NCI-H187 treated with DMSO at 0.1 percent for 48 hours (cell line): Measurements from ENCODE around the gene CASTOR1.

Experiments
- DNase-seq: peaks from one replicate; lab custom pipeline; 2025; lab: John Stamatoyannopoulos, UW

Gene CASTOR1

GRCh38 chr22:30284666-30285065, 4.6 kb downstream of the CASTOR1 start:
- DNase-seq: no peak

GRCh38 chr22:30284172-30284571, 5.1 kb downstream of the CASTOR1 start:
- DNase-seq: no peak

DNA sequence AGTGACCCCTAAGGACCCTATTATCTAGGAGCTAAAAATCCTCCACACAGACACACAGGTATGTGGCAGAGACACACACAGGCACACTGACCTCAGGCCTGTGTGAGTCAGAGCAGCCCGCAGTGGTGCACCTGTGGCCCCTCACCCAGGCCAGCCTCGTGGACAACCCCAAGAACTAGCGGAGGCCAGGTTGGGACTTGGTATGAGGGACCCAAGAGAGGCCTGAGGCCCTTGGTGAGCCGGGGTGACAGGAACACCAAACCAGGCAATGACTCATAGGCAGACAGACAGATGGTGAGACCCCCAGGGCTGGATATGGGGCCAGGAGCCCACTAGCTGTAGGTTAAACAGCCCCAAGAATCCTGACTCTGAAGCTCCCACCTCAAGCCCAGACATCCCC, 6.0 kb downstream of the CASTOR1 start:
- DNase-seq: no peak

DNA sequence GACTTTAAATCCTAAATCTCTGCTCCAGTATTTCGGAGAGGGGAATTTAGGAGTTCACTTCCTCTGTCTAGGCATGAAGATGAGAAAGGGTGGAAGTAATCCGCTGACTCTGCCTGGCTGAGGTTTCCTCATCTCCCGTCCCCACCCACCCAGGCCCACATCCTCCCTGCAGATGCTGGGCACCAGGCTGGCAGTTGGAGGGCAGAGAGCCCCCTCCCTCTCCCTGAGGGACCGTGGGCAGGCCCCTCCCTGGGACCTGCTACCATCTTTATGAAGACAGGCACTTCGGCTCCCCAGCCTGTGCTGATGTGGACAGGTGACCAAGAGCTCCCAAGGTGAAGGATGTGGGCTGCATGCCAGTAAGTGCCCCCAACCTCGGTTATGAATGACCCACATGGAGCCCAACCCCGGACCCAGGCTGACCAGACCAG, 6.7 kb downstream of the CASTOR1 start:
- no peak for DNase-seq

DNA sequence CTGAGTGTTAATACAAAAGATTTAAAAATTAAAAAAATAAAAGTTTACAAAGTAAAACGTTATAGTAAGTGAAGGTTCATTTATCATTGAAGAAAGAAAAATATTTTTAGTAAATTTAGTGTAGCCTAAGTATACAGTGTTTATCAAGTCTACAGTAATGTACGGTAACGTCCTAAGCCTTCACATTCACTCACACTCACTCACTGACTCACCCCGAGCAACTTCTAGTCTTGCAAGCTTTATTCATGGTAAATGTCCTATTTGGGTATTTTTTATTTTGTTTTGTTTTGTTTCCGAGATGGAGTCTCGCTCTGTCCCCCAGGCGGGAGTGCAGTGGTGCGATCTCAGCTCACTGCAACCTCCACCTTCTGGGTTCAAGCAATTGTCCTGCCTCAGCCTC, 8.8 kb downstream of the CASTOR1 start:
- no peak for DNase-seq

- no peak for DNase-seq
Measured at GRCh38 chr22:30279932-30280331, 9.4 kb downstream of the CASTOR1 start.

DNA sequence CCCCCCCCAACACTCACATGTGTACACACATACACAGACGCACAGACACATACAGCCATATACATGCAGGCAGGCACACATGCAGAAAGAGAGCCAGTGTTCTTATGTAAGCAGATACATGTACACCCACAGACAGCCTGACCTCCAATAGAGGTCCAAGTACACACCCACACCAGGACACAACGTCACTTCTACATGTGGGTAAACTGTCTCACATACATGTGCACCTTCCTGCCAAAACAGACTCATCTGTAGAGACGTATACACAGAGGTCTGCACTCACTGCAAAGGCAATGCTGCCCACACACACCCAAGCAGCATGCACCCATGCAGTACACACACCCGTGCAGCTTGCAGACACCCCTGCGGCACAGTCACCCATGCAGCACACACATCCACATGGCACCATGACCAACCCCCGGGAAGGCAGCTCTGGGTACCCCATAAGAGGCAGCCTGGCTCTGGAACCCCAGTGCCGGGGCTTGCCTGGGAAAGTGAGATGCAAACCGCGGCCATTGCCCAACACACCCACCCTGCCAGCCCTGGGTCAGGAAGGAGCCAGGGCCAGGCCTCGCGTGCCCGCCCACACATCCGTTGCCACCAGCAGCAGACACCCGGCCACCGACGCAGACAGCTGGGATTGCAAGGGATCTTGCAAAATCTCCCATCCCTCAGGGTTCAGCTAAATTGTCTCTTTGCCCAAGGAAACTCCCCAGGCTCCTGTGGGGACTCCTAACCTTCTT, 10.1 kb downstream of the CASTOR1 start:
- DNase-seq: no peak

GRCh38 chr22:30277547-30278344, 11.6 kb downstream of the CASTOR1 start:
- DNase-seq: no peak

GRCh38 chr22:30276039-30276438, 13.3 kb downstream of the CASTOR1 start:
- no peak for DNase-seq

DNA sequence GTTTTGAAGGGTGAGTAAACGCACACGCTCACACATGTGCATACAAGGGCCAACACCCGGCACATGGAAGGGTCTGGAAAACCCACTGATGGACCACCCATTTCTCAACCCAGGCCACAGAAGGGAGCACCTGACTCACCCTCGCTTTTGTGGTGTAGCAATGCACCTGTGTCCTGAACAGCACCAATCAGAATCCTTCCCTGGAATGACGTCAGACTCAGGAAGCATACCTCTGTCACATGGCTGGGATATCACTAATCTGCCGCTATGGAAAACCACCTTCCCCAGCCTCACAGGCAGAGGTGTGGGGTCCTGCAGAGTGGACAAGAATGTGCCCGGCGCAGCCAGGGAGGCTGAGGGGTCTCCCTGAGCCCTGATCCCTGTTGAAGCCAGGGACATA, 13.7 kb downstream of the CASTOR1 start:
- no peak for DNase-seq

GRCh38 chr22:30274437-30274812, 14.9 kb downstream of the CASTOR1 start:
- no peak for DNase-seq

GRCh38 chr22:30273711-30274436, 15.4 kb downstream of the CASTOR1 start:
- no peak for DNase-seq

GRCh38 chr22:30272781-30273601, 16.3 kb downstream of the CASTOR1 start:
- DNase-seq: no peak

DNA sequence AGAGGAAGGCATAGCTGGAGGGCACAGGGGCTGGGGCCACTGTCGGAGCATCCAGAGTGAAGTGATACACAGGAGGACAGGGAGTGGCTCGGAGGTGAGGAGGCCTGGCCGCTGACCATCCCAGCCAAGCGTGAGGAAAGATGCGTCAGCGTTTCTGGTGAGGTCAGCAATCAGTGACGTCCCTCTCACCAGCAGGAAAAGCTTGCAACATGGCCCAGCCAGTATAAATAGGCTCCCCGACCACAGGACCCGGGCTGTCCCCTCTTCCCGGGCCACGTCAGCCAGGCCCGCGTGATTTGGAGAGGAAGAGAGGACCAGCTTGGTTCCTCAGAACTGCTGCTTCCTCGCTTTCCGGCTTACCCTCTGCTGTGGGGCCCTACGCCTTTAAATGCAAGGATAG, 18.5 kb downstream of the CASTOR1 start:
- no peak for DNase-seq

DNA sequence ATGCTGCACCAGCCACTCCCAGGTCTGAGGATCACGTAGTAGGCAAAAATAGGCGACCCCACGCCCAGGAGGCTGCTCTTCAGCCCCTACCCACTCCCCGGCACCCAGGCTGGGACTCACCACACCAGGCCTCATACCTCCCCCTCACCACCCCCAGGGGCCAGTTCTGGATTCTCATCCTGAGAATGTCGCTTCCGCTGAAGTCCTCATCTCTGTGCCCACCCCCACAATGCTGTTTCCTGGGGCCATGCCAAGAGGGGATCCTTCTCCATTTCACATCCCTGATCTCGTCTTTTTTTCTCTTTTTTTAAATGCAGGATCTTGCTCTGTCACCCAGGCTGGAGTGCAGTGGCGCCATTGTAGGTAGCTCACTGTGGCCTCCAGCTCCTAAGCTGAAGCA, 21.0 kb downstream of the CASTOR1 start:
- no peak for DNase-seq

DNA sequence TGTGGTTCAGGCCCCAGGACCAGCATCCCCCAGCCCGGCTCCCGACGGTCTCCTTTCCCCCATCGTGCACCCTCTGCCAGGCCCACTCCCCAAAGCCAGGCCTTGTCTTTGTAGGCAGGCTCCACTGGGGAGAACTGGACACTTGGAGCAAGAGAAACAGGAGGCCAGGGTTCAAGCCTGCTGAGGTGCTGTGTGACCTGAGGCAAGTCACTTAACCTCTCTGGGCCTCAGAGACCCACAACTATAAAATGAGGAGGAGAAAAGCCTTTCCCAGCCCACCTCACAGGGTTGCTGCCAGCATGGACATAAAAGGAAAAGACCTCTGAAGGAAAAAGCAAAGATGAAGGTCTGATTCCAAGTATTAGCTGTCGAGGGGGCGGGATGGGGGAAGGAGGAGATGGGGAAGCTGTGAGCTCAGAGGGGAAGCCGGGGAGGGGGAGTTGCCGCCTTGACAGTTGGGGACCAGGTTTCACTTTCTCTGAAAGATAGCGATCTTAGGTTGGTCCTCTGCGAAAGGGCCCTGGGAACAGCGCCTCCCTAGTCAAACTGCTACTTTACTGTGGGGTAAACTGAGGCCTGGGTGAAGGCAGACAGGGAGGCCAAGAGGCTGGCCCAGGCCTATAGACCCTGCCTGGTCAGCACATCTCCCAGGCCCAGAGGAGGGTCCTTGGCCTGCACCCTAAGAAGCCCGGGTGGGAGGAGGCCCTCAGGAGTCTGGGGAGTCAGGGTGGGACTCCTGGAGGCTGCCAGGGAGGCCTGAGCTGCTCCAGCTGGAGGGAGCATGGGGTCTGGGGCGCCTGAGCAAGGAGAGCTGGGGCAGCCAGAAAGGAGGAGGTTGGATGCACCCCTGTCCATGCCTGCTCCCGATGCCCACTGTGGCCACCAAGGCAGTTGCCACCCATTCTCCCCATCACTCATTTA, 21.7 kb downstream of the CASTOR1 start:
- DNase-seq: no peak

DNA sequence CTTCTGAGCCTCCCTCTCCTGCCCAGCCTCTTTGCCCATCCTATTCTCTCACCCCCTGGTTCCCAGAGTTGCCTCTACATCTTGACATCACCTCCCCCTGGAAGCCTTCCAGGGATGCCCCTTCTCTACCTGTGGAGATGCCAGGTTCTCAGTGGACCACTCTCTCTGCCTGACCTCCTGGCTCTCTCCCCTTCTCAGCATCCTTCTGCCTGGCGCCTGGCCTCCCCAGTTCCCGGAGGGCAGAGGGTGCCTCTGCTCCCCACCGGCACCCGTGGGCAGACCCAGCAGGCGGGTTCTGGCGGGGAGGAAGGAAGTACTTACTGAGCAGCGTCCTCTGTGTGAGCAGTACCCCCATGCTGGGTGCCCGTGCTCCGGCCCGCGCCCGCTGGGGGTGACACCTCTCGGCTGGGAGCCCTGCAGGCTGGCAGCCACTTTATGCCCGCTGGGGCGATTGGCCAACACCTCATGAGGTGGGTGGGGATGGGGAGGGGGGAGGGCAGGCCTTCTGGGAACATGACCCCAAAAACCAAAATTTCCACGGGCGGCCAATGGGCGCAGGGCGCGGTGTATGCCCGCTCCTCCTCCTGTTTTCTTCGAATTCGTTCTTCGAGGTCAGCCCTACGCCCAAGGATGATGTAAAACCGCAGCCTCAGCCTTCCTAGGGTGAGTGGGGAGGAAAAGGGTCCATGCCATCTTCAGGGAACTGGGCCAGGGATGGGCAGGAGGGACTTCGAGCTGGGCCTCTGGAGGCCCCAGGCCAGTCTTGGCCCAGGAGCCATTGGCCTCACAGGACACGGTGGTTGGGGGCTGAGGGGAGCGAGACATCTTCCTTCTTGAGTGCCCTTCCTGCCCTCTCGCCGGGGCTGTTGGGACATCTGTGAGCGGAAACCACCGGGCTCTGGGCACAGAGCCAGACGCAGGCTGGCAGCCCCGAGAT, 22.6 kb downstream of the CASTOR1 start, which contains the start of gene OSM:
OSM (minus strand) TSS at position 407 of the 937 bp plus-strand sequence; CDS start at position 355, 52 bp downstream.
- no peak for DNase-seq

GRCh38 chr22:30265823-30266444, 23.4 kb downstream of the CASTOR1 start:
- DNase-seq: no peak

DNA sequence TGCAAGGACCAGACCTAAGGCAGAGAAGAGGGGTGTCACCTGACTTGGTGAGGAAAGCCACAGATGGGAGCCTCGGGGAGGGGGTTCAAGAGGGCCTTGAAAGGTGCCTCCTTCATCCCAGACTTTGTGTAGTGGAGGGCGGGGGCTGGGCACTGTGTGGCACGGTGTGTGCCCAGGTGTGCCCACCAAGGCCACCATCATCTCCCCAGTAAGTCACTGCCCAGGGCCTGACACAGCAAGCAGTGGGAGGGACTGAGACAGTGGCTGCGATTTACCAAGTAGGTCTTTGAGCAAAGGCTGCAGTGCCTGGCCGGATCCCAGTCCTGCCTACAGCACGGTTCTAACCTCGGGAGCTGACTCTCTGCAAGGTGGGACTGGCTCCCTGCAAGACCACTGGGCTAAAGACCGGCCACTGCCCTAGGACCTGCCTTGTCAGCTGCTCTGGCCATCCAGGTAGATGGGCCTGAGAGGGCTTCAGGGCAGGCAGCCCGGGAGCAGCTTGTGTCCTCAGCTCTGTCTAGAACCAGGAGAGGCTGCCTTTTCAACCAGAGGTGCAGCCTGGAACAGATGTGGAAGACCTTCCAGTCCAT, 24.1 kb downstream of the CASTOR1 start:
- no peak for DNase-seq
